ENCODE measurements around the gene ZNF785. TPM values are rescaled to one million over a fixed set of nuclear protein-coding genes. Genes with fewer than 3 reads are reported as not detected.

Gene ZNF785
- total and polyA plus RNA-seq, 2 of the 13 experiments (the other 11 are each of a cell fraction or from before 2014, with no cell fraction given) = 0.01 TPM; not detected in 1

DNA sequence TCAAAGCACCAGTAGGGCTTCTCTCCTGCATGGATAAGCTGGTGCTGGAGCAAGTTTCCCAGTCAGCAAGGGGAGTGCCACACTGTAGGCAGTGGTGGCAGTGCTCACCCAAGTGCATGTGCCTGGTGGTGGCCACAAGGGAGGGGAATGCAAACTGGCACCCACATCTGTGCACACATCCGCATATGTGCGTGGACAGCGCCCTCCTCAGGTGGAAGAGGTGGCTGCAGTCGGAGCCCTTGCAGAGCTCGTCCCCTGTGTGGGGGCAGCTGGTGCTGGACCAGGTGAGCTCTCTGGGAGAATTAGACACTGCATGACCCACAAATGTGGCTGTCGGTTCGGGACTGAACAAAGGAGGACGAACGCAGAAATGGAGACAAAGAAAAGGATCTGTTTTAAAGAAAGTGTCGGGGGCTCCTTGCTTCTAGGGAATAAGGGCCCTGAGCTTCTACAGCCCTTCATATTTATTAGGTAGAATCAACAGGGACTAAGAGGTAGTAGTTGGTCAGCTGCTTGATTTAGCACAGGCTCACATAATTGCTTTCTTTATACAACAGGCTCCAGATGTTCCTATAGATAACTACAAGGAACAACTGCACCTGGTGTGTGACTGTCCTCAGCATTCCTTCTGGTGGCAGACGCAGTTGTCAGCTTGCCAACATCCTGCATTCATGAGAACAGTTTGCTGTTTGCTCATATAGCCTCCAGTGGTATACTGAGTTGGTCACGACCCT, 30.0 kb upstream of the ZNF785 start (continued):
- TF ChIP-seq, protein P1, sequence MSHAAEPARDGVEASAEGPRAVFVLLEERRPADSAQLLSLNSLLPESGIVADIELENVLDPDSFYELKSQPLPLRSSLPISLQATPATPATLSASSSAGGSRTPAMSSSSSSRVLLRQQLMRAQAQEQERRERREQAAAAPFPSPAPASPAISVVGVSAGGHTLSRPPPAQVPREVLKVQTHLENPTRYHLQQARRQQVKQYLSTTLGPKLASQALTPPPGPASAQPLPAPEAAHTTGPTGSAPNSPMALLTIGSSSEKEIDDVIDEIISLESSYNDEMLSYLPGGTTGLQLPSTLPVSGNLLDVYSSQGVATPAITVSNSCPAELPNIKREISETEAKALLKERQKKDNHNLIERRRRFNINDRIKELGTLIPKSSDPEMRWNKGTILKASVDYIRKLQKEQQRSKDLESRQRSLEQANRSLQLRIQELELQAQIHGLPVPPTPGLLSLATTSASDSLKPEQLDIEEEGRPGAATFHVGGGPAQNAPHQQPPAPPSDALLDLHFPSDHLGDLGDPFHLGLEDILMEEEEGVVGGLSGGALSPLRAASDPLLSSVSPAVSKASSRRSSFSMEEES (CRISPR knock-in tag; IDR thresholded peaks at IDR 0.05) = peak; percentile 22; the same call in 1 of the 2 replicates
- TF ChIP-seq MAZ (IDR thresholded peaks at IDR 0.05; ENCODE audit: borderline replicate concordance, low read depth, low read length) = no peak
- 0 out of 2 replicates have a peak, but pooled peaks have one; percentile 28 for TF ChIP-seq MAZ (CRISPR knock-in tag; IDR thresholded peaks at IDR 0.05; ENCODE audit: low read depth)
- no peak for TF ChIP-seq RELA (CRISPR knock-in tag; IDR thresholded peaks at IDR 0.05)
- TF ChIP-seq, protein P2, sequence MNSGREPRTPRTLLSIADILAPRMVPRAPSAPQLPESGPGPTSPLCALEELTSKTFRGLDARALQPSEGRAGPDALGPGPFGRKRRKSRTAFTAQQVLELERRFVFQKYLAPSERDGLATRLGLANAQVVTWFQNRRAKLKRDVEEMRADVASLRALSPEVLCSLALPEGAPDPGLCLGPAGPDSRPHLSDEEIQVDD (CRISPR knock-in tag; IDR thresholded peaks at IDR 0.05; ENCODE audit: borderline replicate concordance) = 0 out of 2 replicates have a peak, but pooled peaks have one; percentile 49
- TF ChIP-seq TSC22D2 (CRISPR knock-in tag; IDR thresholded peaks at IDR 0.05; ENCODE audit: borderline replicate concordance) = peak; percentile 76; the same call in 1 of the 2 replicates
- no peak for TF ChIP-seq ZNF670 (CRISPR knock-in tag; IDR thresholded peaks at IDR 0.05; ENCODE audit: borderline replicate concordance)
- no peak for TF ChIP-seq ZNF747 (CRISPR knock-in tag; IDR thresholded peaks at IDR 0.05; ENCODE audit: borderline replicate concordance)
- TF ChIP-seq ZNF713 (CRISPR knock-in tag; IDR thresholded peaks at IDR 0.05) = no peak
- TF ChIP-seq, protein P3, sequence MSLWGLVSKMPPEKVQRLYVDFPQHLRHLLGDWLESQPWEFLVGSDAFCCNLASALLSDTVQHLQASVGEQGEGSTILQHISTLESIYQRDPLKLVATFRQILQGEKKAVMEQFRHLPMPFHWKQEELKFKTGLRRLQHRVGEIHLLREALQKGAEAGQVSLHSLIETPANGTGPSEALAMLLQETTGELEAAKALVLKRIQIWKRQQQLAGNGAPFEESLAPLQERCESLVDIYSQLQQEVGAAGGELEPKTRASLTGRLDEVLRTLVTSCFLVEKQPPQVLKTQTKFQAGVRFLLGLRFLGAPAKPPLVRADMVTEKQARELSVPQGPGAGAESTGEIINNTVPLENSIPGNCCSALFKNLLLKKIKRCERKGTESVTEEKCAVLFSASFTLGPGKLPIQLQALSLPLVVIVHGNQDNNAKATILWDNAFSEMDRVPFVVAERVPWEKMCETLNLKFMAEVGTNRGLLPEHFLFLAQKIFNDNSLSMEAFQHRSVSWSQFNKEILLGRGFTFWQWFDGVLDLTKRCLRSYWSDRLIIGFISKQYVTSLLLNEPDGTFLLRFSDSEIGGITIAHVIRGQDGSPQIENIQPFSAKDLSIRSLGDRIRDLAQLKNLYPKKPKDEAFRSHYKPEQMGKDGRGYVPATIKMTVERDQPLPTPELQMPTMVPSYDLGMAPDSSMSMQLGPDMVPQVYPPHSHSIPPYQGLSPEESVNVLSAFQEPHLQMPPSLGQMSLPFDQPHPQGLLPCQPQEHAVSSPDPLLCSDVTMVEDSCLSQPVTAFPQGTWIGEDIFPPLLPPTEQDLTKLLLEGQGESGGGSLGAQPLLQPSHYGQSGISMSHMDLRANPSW (CRISPR knock-in tag; IDR thresholded peaks at IDR 0.05; ENCODE audit: borderline replicate concordance) = 0 out of 2 replicates have a peak, but pooled peaks have one; percentile 56
- no peak for TF ChIP-seq ZFP36L1 (CRISPR knock-in tag; IDR thresholded peaks at IDR 0.05)
- TF ChIP-seq, protein P4, sequence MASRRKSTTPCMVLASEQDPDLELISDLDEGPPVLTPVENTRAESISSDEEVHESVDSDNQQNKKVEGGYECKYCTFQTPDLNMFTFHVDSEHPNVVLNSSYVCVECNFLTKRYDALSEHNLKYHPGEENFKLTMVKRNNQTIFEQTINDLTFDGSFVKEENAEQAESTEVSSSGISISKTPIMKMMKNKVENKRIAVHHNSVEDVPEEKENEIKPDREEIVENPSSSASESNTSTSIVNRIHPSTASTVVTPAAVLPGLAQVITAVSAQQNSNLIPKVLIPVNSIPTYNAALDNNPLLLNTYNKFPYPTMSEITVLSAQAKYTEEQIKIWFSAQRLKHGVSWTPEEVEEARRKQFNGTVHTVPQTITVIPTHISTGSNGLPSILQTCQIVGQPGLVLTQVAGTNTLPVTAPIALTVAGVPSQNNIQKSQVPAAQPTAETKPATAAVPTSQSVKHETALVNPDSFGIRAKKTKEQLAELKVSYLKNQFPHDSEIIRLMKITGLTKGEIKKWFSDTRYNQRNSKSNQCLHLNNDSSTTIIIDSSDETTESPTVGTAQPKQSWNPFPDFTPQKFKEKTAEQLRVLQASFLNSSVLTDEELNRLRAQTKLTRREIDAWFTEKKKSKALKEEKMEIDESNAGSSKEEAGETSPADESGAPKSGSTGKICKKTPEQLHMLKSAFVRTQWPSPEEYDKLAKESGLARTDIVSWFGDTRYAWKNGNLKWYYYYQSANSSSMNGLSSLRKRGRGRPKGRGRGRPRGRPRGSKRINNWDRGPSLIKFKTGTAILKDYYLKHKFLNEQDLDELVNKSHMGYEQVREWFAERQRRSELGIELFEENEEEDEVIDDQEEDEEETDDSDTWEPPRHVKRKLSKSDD (CRISPR knock-in tag; IDR thresholded peaks at IDR 0.05; ENCODE audit: low read depth) = no peak
- TF ChIP-seq SNAI1 (CRISPR knock-in tag; IDR thresholded peaks at IDR 0.05; ENCODE audit: borderline replicate concordance) = no peak
- peak; percentile 60; the same call in 1 of the 2 replicates for TF ChIP-seq ZNF292 (CRISPR knock-in tag; IDR thresholded peaks at IDR 0.05; ENCODE audit: borderline replicate concordance, low read depth)
- TF ChIP-seq ZNF598 (CRISPR knock-in tag; IDR thresholded peaks at IDR 0.05; ENCODE audit: borderline replicate concordance) = peak; percentile 19; the same call in 1 of the 2 replicates
- TF ChIP-seq, protein P5, sequence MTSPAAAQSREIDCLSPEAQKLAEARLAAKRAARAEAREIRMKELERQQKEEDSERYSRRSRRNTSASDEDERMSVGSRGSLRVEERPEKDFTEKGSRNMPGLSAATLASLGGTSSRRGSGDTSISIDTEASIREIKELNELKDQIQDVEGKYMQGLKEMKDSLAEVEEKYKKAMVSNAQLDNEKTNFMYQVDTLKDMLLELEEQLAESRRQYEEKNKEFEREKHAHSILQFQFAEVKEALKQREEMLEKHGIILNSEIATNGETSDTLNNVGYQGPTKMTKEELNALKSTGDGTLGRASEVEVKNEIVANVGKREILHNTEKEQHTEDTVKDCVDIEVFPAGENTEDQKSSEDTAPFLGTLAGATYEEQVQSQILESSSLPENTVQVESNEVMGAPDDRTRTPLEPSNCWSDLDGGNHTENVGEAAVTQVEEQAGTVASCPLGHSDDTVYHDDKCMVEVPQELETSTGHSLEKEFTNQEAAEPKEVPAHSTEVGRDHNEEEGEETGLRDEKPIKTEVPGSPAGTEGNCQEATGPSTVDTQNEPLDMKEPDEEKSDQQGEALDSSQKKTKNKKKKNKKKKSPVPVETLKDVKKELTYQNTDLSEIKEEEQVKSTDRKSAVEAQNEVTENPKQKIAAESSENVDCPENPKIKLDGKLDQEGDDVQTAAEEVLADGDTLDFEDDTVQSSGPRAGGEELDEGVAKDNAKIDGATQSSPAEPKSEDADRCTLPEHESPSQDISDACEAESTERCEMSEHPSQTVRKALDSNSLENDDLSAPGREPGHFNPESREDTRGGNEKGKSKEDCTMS (CRISPR knock-in tag; conservative IDR thresholded peaks at IDR 0.05) = no peak
- TF ChIP-seq NFE2L1 (CRISPR knock-in tag; IDR thresholded peaks at IDR 0.05; ENCODE audit: borderline replicate concordance) = no peak
- TF ChIP-seq ZNF780A (CRISPR knock-in tag; IDR thresholded peaks at IDR 0.05) = no peak
